Mesodermal cell (in vitro differentiated cells): ENCODE results near the gene ZNF385C.

ENCODE experiments used
- H3K27ac ChIP-seq: 2 replicates; pipeline ENCODE4 v1.7.0; 2013; ENCODE audit warnings: mild to moderate bottlenecking, low read depth, low read length, moderate library complexity; ENCODE audit not compliant: severe bottlenecking
- H3K36me3 ChIP-seq: 2 replicates; pipeline ENCODE4 v1.7.1; 2013; ENCODE audit warnings: mild to moderate bottlenecking, low read length, moderate library complexity; ENCODE audit not compliant: control insufficient read depth, insufficient read depth
- H3K4me1 ChIP-seq: one replicate; pipeline ENCODE4 v1.7.1; 2013; ENCODE audit warnings: mild to moderate bottlenecking, low read length; ENCODE audit not compliant: insufficient read depth, control insufficient read depth, poor library complexity, severe bottlenecking
- H3K4me3 ChIP-seq: 2 replicates; pipeline ENCODE4 v1.7.0; 2013; ENCODE audit warnings: low read length, control low read depth, mild to moderate bottlenecking; ENCODE audit not compliant: insufficient read depth, poor library complexity, severe bottlenecking; ENCODE audit errors: extremely low read depth
- H3K9me3 ChIP-seq: 2 replicates; pipeline ENCODE4 v1.7.1; 2013; ENCODE audit warnings: mild to moderate bottlenecking, low read length, moderate library complexity; ENCODE audit not compliant: control insufficient read depth
- WGBS, 2 experiments: methylation state at CpG; one replicate each; pipeline ENCODE4 v1.1.5; 2013; ENCODE audit warnings: missing lambda C conversion rate in 2 of 2; ENCODE audit not compliant: insufficient coverage in 2 of 2; 5-methylcytosine and 5-hydroxymethylcytosine counted together

The ZNF385C gene

DNA sequence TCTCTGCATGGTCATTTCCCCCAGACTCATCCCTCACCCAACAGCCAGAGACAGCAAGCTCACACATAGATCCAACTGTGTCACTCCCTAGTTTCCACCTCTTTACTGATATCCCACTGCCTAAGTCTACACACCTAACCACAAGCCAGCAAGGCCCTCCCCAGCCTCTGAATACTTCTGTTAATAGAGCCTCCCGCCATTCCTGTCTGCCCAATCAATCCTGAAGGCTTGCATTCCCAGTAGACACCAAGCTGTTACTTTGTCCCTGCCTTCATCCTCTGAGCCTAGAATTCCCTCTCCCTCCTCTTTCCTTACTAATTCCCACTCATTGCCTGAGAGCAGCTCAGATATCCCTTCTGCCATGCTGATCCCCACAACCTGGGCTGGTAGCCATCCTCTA is 52.6 kb downstream of the ZNF385C start:
- Histone ChIP-seq H3K4me3 (no peak overlapping the region), H3K4me1 (peaks cover 6% of the 10 kb centered on the region), H3K36me3 (no peaks in the 10 kb centered on the region), H3K9me3 (no peaks in the 10 kb centered on the region), H3K27ac (no peak overlapping the region)
- WGBS, 2 experiments = 86 to 92% methylated on average over 1 of the region's 1 CpG

DNA sequence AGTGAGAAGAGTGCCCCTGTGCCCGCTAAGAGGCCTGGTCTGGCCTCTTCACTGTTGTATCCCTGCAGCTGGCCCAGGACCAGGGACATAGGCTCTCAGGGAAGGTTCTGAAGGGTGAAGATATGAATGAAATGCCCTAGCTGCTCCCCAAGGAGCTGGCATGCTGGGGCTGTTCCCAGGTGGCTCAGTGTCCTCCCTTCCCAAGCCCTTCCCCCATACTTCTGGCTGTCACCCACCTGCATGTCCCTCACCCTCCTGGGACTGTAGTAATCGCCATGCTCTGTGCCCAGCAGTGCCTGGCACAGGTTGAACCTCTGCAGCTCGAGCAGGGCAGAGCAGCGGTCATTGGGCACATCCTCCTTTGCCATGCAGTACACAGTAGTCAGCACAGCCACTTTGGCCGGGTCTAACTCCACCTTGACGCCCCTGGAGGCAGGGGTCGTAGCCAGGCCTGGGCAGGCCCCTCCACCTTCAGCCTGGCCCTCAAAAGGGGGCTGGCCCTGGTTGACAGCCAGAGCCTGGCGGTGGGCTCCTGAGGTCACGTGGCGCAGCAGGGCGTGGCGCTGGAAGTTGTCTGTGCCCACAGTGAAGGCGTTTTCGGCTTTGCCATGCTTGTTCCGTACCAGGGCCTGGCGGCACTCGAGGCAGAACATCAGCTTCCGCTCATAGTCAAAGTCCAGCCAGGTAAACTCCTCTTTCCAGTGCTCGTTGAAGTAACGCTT is 55.5 kb downstream of the ZNF385C start:
- no peaks in the 10 kb centered on the region for H3K36me3 ChIP-seq
- H3K27ac ChIP-seq = no peak overlapping the region
- WGBS, 2 experiments = 95% methylated on average over 18 to 20 of the region's 20 CpGs
- H3K9me3 ChIP-seq = no peaks in the 10 kb centered on the region
- no peak overlapping the region for H3K4me3 ChIP-seq
- no peaks in the 10 kb centered on the region for H3K4me1 ChIP-seq

DNA sequence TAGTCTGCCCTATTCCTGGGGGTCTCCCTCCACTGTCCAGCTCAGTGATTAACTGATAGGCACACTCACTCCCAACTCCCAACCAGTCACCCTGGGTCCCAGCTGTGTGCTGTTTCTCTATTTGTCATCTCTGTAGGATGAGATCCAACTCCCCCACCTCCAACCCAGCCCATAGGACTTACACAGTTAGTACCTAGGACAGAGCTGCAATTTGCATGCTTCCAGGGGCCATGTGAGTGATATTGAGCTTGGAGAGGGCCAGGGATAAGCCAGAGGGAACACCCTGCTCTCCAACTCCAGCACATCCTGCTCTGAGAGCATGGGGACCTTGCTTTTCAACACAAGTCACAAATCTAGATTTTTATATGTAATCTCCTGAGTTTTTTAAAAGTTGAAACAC is 56.7 kb downstream of the ZNF385C start:
- H3K36me3 ChIP-seq = no peaks in the 10 kb centered on the region
- H3K27ac ChIP-seq = no peak overlapping the region
- H3K9me3 ChIP-seq = no peaks in the 10 kb centered on the region
- H3K4me1 ChIP-seq = no peaks in the 10 kb centered on the region
- H3K4me3 ChIP-seq = no peak overlapping the region

DNA sequence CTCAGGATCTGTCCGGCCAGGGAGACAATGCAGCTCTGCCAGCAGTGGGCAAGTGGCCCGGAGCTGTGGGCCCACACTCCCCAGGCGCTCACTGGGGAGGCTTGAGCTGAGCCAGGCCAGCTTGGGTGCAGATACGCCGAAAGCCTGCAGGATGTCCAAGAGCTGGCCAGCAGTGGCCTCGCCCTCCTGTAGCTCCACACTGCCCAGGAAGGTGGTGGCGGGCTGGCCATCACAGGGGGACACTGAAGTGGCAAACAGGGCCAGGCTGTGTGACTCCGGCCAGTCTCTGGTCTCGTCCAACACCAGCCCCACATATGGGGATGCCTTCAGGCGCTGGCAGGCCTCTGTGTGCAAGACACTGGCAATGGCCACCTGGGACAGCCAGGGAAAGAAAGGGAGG is 57.5 kb downstream of the ZNF385C start:
- Histone ChIP-seq H3K4me3 (no peak overlapping the region), H3K27ac (no peak overlapping the region), H3K36me3 (no peaks in the 10 kb centered on the region), H3K9me3 (no peaks in the 10 kb centered on the region), H3K4me1 (no peaks in the 10 kb centered on the region)
- WGBS, 2 experiments = 93 to 98% methylated on average over 9 of the region's 10 CpGs

DNA sequence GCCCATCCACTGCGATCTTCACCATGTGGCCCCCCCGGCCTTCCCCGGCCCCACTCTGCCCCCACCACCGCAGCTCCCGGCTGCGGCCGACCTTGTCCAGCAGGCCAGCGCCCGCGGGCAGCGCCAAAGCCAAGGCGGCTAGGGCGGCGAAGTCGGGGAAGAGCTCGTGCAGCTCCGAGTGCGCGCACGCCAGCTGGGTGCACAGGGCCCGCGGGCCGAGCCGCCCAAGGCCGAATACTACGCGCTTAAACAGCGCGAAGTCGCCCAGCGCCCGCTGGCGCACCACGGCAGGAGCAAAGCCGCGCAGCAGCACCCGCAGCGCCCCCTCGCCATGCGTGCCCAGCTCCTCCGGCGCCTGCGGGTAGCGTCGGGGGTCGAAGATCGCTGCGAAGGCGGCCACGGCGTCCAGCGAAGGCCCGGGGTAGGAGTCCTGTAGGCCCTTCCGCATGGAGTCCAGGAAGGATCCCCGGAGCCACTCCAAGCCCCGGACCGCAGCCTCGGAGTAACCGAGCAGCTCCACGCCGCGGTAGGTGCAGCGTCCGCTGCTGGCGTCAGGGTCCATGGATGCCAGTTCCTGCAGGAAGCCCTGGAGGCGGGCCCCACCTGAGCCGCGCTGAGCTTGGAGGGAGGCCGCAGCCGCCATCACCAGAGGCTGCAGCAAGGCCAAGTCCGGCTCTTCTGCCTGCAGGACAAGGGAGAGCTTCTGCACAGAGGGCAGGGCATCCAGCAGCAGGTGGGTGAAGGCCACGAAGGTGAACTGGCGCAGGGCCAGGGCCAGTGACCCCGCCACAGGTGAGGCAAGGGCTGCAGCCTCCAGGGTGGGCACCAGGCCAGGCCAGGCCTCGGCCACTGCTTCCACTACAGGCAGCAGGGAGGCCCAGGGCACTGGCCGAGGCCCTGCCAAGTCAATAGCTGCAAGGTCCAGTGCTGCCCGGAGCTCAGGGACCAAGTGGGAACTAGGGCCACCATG is 58.2 kb downstream of the ZNF385C start:
- Histone ChIP-seq H3K27ac (no peak overlapping the region), H3K9me3 (no peaks in the 10 kb centered on the region), H3K4me1 (no peaks in the 10 kb centered on the region), H3K4me3 (no peak overlapping the region), H3K36me3 (no peaks in the 10 kb centered on the region)
- WGBS, 2 experiments = 96 to 97% methylated on average over 68 to 71 of the region's 77 CpGs

DNA sequence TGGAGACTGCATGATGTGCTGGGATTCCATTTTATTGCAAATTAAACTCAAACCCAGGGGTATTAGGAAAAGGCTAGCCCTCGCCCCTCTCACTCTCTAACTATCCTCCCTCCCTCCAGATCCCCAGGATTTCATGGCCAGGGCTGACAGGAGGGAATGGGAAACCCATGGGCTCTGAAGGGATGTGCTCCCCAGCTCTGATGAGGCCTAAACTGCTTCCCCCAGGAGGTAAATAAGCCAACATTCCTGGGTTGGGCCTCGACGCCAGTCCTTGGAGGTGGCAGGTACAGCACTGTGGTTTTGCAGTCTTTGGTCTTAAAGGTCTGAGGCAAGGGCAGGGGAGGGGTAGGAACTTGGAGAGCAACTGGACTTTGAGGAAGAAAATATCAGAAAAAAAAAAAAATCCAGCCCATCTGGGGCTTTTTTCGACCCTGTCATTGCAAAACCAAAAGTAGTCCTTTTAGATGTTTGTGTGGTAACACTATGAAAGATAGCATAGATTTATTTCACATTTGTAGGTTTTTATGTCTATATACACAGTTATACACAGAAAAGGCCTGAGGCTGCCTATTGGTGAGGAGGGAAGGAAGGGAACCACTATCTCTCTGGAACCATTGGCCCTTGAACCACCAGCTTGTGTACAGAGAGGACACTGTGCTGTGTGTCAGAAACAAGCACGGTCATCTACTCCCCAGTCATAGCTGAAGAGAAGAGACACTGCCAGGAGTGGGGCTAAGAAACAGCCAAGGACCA is 59.9 kb downstream of the ZNF385C start:
- 62% methylated on average over 2 to 4 of the region's 5 CpGs for WGBS, 2 experiments
- no peak overlapping the region for H3K27ac ChIP-seq
- no peaks in the 10 kb centered on the region for H3K36me3 ChIP-seq
- no peaks in the 10 kb centered on the region for H3K4me1 ChIP-seq
- no peak overlapping the region for H3K4me3 ChIP-seq
- H3K9me3 ChIP-seq = no peaks in the 10 kb centered on the region

DNA sequence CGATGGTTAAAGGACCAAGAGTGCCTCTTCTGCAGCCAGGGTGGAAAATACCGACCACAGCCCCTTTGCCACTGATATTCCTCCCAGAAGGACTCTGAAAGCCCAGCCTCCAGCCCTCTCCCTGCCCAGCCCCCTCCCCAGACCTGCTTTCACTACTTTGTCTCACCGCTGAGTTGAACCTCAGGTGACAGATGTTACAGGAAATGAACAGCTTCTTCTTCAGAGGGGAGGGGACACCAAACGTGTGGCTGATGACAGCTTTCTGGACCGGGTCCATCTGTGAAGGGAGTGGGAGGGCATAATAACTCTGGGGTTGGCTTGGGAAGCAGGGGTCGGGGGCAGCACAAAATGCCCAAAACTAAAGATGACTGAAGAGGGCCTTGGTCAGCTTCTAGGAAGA is 64.2 kb downstream of the ZNF385C start:
- WGBS, 2 experiments = 52 to 58% methylated on average over 4 to 6 of the region's 6 CpGs

DNA sequence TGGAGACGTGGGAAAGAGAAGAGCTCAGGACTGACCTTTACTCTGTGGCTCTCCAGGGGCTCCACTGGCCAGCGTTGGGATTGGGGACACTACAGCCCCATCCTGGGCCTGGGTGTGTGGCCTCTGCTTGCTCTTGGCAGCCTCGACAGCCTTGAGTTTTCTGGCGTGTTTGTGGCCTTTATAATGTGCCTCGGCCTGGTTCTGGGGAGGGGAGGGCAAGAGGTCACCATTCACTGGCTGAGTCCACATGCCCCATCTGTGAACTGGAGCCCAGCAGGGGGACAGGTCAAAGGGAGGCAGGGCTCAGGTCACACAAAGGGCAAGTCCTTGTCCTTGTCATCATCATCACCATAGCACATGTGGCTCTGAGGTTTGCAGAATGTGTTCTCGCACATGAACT is 66.7 kb downstream of the ZNF385C start:
- no peak overlapping the region for H3K4me3 ChIP-seq
- no peaks in the 10 kb centered on the region for H3K9me3 ChIP-seq
- 78 to 82% methylated on average over 3 to 5 of the region's 6 CpGs for WGBS, 2 experiments
- no peaks in the 10 kb centered on the region for H3K36me3 ChIP-seq
- peaks cover 18% of the 10 kb centered on the region for H3K4me1 ChIP-seq
- H3K27ac ChIP-seq = no peak overlapping the region

More for the DNA sequence above, 64.2 kb downstream of the ZNF385C start:
- H3K4me3 ChIP-seq = no peak overlapping the region
- H3K9me3 ChIP-seq = no peaks in the 10 kb centered on the region
- no peaks in the 10 kb centered on the region for H3K36me3 ChIP-seq
- no peaks in the 10 kb centered on the region for H3K4me1 ChIP-seq
- no peak overlapping the region for H3K27ac ChIP-seq

DNA sequence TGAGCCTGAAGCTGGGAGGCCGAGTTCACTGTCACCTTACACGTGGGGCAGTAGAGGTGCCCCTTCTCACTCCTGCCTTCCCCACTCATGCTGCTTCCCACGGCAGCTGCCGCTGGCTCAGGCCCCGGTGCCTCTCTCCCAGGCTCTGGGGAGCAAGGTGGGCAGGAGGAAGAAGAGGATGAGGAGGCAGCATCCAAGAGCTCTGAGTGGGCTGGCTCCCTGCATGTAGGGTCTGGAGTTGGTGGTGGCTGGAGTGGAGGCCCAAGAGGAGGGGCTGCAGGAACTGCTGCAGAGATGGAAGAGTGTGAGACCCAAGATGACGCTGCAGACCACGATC is 69.5 kb downstream of the ZNF385C start:
- 71 to 95% methylated on average over 3 to 6 of the region's 7 CpGs for WGBS, 2 experiments
- Histone ChIP-seq H3K9me3 (no peaks in the 10 kb centered on the region), H3K36me3 (peaks cover 15% of the 10 kb centered on the region), H3K4me1 (peaks cover 37% of the 10 kb centered on the region), H3K4me3 (no peak overlapping the region), H3K27ac (no peak overlapping the region)

DNA sequence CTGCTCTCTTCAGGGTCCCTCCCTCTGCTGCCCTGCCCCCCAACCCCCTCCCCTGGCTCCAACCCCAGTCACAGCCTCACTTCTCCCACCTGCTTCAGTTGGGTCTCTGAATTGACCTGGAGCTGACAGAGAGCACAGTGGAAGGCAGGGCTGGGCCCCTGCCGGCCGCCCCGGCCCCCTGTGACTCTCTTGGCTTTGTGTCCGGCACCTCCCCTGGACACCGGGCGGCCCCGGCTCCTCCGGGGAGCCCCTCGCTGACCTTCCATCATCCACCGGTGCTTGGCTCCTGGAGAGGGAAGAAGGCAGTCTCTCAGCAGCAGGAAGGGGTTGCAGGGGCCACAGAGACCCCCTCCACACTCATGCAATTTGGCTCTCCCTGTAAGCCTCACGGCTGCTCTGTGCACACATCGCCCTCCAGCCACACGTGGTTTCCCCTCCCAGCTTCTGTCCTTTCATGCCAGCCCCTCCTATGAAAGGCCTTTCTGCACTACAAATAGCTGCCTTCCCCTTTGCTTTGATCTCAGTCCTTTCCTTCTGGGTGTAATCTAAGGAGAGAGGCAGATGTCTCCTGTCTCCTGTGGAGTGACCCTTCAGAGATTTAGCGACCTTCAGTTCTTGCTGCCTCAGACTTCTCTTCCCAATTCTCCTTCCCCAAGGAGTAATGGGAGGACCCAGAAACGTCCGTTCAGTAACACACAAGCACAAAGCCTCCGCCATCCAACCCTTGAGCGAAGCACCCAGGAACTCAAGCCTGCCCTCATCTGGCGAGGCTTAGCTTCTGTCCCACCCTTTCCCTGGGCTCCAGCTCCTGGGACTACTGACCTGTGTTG is 70.1 kb downstream of the ZNF385C start:
- Histone ChIP-seq H3K4me3 (no peak overlapping the region), H3K9me3 (no peaks in the 10 kb centered on the region), H3K4me1 (peaks cover 42% of the 10 kb centered on the region), H3K36me3 (peaks cover 21% of the 10 kb centered on the region), H3K27ac (no peak overlapping the region)
- 40 to 47% methylated on average over 11 to 16 of the region's 19 CpGs for WGBS, 2 experiments
